Naive B cell (primary cell): ENCODE results near the gene GM2A. TPM values are rescaled to one million over a fixed set of nuclear protein-coding genes. Genes with fewer than 3 reads are reported as not detected.
"Not testable (repeated sequence)": the region's sequence is repeated elsewhere in the genome, so short reads cannot be mapped to it uniquely, and the experiment has no call there.

Experiments
- ATAC-seq, 2 donors: fragments of 150-1000 bp; cut with Tn5 transposase; 2 replicates each; pipeline ENCODE4 v1.10.0; 2021; ENCODE audit warnings: low read depth in 2 of 2, mild to moderate bottlenecking in 2 of 2, moderate library complexity in 2 of 2
- DNase-seq: peaks from one replicate; pipeline ENCODE4 v3.0.0; 2022
- H3K27ac Mint-ChIP-seq, 6 donors: one replicate each; pipeline ENCODE4 v1.8.0; 2020 to 2022; ENCODE audit warnings: mild to moderate bottlenecking in 6 of 6, mixed read lengths in 6 of 6, moderate library complexity in 5 of 6, inconsistent platforms in 2 of 6
- H3K27me3 Mint-ChIP-seq, 3 donors: one replicate each; pipeline ENCODE4 v1.8.0; 2021 to 2022; ENCODE audit warnings: mixed read lengths in 3 of 3, mild to moderate bottlenecking in 1 of 3
- H3K36me3 Mint-ChIP-seq, 2 donors: one replicate each; pipeline ENCODE4 v1.8.0; 2020 to 2022; ENCODE audit warnings: mixed read lengths in 2 of 2, inconsistent platforms in 1 of 2, mild to moderate bottlenecking in 1 of 2
- H3K4me1 Mint-ChIP-seq, 3 donors: one replicate each; pipeline ENCODE4 v1.8.0; 2020 to 2022; ENCODE audit warnings: mixed read lengths in 3 of 3, inconsistent platforms in 1 of 3, mild to moderate bottlenecking in 1 of 3, moderate library complexity in 1 of 3
- H3K4me3 Mint-ChIP-seq, 8 donors: one replicate each; pipeline ENCODE4 v1.8.0; 2020 to 2022; ENCODE audit warnings: mild to moderate bottlenecking in 8 of 8, mixed read lengths in 8 of 8, moderate library complexity in 8 of 8, inconsistent platforms in 2 of 8
- H3K9me3 Mint-ChIP-seq, 7 donors: one replicate each; pipeline ENCODE4 v1.8.0; 2020 to 2022; ENCODE audit warnings: mixed read lengths in 7 of 7, mild to moderate bottlenecking in 5 of 7, inconsistent platforms in 2 of 7, moderate library complexity in 1 of 7
- polyA plus RNA-seq, 6 donors: library from polyadenylated mRNA; unstranded; fragments of 300-500 nt; fragmentation: Illumina TruSeq; gene quantifications; one replicate each; pipeline ENCODE4 v1.2.3, GENCODE V29; 2021; ENCODE audit warnings: low read depth in 6 of 6

Gene GM2A
- polyA plus RNA-seq, 6 donors from 2014 or later: 37.6 to 74.5 (median 53.4) TPM

- Mint-ChIP-seq H3K4me1 (peaks cover 0 to 8% (median 3%) of the 10 kb centered on the region in 3 donors), H3K36me3 (no peaks in the 10 kb centered on the region), H3K9me3 (peaks cover 0 to 2% (median 0%) of the 10 kb centered on the region in 7 donors), H3K27ac (no peak overlapping the region), H3K4me3 (no peak overlapping the region), H3K27me3 (no peaks in the 10 kb centered on the region)
- DNase-seq (no peak), ATAC-seq (no peak)
Observed at GRCh38 chr5:151286246-151286645, 33.3 kb downstream of the GM2A start.

GRCh38 chr5:151288180-151288579 lies 35.2 kb downstream of the GM2A start:
- peaks cover 0 to 8% (median 3%) of the 10 kb centered on the region in 3 donors for H3K4me1 Mint-ChIP-seq
- DNase-seq (no peak), ATAC-seq (no peak)
- H3K9me3 Mint-ChIP-seq: peaks cover 0 to 5% (median 0%) of the 10 kb centered on the region in 7 donors
- no peaks in the 10 kb centered on the region for H3K36me3 Mint-ChIP-seq
- H3K27me3 Mint-ChIP-seq: no peaks in the 10 kb centered on the region
- no peak overlapping the region for H3K4me3 Mint-ChIP-seq
- H3K27ac Mint-ChIP-seq: peak overlapping the region in 1 of 6 donors; percentile 57

GRCh38 chr5:151293624-151294023 lies 40.6 kb downstream of the GM2A start:
- no peak for DNase-seq

GRCh38 chr5:151295138-151295537 lies 42.2 kb downstream of the GM2A start:
- H3K4me3 Mint-ChIP-seq: no peak overlapping the region
- no peak overlapping the region for H3K27ac Mint-ChIP-seq
- peaks cover 0 to 10% (median 4%) of the 10 kb centered on the region in 3 donors for H3K27me3 Mint-ChIP-seq
- peaks cover 0 to 5% (median 0%) of the 10 kb centered on the region in 7 donors for H3K9me3 Mint-ChIP-seq
- no peak for ATAC-seq
- no peak for DNase-seq
- no peaks in the 10 kb centered on the region for H3K36me3 Mint-ChIP-seq
- peaks cover 4 to 18% (median 18%) of the 10 kb centered on the region in 3 donors for H3K4me1 Mint-ChIP-seq

More at GRCh38 chr5:151293624-151294023, 40.6 kb downstream of the GM2A start:
- no peak overlapping the region for H3K27ac Mint-ChIP-seq
- peaks cover 0 to 5% (median 0%) of the 10 kb centered on the region in 7 donors for H3K9me3 Mint-ChIP-seq
- H3K27me3 Mint-ChIP-seq: peaks cover 0 to 10% (median 4%) of the 10 kb centered on the region in 3 donors
- no peak overlapping the region for H3K4me3 Mint-ChIP-seq
- no peaks in the 10 kb centered on the region for H3K36me3 Mint-ChIP-seq
- ATAC-seq: no peak
- peaks cover 4 to 18% (median 18%) of the 10 kb centered on the region in 3 donors for H3K4me1 Mint-ChIP-seq

DNA sequence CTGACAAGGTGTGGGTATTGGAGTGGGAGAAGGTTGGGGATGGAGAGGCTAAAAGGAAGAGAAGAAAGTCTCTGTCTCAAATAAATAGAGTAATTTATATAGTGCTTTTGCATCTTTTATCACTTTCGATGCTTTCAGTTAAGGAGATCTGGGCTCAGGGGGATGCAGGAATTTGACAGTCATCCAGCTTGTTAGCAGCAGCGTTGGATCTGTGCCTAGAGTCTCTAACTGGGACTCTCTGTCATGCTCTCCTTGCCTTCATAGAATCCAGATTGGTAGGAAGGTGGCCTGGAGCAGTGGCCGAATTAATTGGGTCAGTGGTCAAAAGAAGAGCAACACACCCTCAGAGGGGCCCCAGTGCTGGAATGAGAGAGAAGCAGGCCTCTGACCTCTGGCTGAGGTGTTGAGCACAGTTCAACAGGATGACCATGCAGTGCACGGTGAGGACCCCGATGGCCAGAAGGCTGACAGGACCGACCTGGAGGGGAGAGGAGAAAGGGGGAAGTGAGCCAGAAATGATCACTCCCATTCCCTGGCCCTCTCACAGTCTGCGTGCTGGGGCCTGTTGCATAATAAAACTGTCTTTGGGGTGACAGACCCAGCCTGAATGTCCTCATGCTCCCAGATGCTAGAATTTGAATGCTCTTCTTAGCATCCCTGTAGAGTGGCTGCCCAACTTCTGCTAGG lies 42.9 kb downstream of the GM2A start:
- H3K9me3 Mint-ChIP-seq: peaks cover 0 to 5% (median 0%) of the 10 kb centered on the region in 7 donors
- H3K4me3 Mint-ChIP-seq: no peak overlapping the region
- no peaks in the 10 kb centered on the region for H3K36me3 Mint-ChIP-seq
- no peak for DNase-seq
- peaks cover 4 to 10% (median 6%) of the 10 kb centered on the region in 3 donors for H3K27me3 Mint-ChIP-seq
- H3K4me1 Mint-ChIP-seq: peaks cover 4 to 18% (median 18%) of the 10 kb centered on the region in 3 donors
- peak overlapping the region in 1 of 6 donors; percentile 23 for H3K27ac Mint-ChIP-seq
- no peak for ATAC-seq

DNA sequence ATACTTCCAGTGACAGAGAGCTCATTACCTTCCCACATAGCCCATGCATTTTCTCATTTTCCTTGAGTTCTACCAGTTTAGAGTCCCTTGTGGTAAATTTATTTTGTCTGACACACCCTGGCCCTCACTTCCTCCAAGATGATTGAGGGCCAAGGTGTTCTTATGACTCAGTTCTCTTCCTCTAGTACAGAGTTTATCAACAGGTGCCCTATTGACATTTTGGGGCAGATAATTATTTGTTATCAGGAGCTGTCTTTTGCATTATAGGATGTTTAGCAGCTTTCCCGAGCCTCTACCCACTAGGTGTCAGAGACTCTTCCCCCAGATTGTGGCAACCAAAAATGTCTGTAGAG lies 43.5 kb downstream of the GM2A start:
- ATAC-seq (no peak), DNase-seq (no peak)
- Mint-ChIP-seq H3K27ac (no peak overlapping the region), H3K4me3 (no peak overlapping the region), H3K27me3 (peaks cover 4 to 12% (median 10%) of the 10 kb centered on the region in 3 donors), H3K36me3 (no peaks in the 10 kb centered on the region), H3K4me1 (peaks cover 4 to 18% (median 18%) of the 10 kb centered on the region in 3 donors), H3K9me3 (peaks cover 0 to 2% (median 0%) of the 10 kb centered on the region in 7 donors)

DNA sequence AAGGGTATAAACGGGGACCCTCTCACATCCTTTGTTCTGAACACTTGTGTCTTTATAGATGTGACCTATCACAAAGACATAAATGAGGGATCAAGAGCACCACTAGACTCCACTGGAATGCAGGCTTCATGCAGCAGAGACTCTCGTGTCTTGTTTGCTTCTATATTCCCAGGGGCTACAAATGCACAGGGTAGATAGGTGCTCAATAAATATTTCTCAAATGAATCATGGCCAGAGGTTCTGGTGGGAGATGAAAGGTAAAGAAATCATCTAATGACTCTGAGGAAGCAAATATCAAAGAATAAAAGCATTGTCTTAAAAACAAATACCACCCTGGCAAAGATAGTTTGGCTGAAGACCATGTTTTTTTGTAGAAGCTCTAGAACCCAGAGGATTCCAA lies 44.0 kb downstream of the GM2A start:
- Mint-ChIP-seq H3K4me1 (peaks cover 4 to 18% (median 18%) of the 10 kb centered on the region in 3 donors), H3K27me3 (peaks cover 5 to 16% (median 14%) of the 10 kb centered on the region in 3 donors), H3K9me3 (no peaks in the 10 kb centered on the region), H3K36me3 (no peaks in the 10 kb centered on the region), H3K27ac (no peak overlapping the region), H3K4me3 (no peak overlapping the region)
- DNase-seq (no peak), ATAC-seq (no peak)

GRCh38 chr5:151298063-151298855 lies 45.3 kb downstream of the GM2A start:
- DNase-seq (no peak), ATAC-seq (peak; percentile 54 to 86)
- H3K27ac Mint-ChIP-seq: peak overlapping the region in 2 of 6 donors; percentile 59 to 89
- H3K9me3 Mint-ChIP-seq: no peaks in the 10 kb centered on the region
- H3K36me3 Mint-ChIP-seq: no peaks in the 10 kb centered on the region
- no peak overlapping the region for H3K4me3 Mint-ChIP-seq
- peaks cover 4 to 18% (median 18%) of the 10 kb centered on the region in 3 donors for H3K4me1 Mint-ChIP-seq
- peaks cover 10 to 26% (median 25%) of the 10 kb centered on the region in 3 donors for H3K27me3 Mint-ChIP-seq

- Mint-ChIP-seq H3K27ac (peak within 1 kb of the TSS in 1 of 6 donors; percentile 17), H3K4me1 (no peaks in the 10 kb centered on the region), H3K36me3 (no peaks in the 10 kb centered on the region), H3K4me3 (peak within 1 kb of the TSS in 1 of 8 donors; percentile 18), H3K9me3 (no peaks in the 10 kb centered on the region), H3K27me3 (peaks cover 6 to 37% (median 24%) of the 10 kb centered on the region in 3 donors)
- ATAC-seq: no peak
- DNase-seq: no peak
Observed at GRCh38 chr5:151303666-151304065, 50.7 kb downstream of the GM2A start, which contains the start of gene SLC36A3. Gene SLC36A3 (minus strand): TSS chr5:151303766. CDS start chr5:151303354, 412 bp downstream.

- peaks cover under 1 to 24% (median 4%) of the 10 kb centered on the region in 3 donors for H3K27me3 Mint-ChIP-seq
- not testable (repeated sequence) for H3K4me1 Mint-ChIP-seq, DNase-seq, H3K4me3 Mint-ChIP-seq, ATAC-seq, H3K27ac Mint-ChIP-seq
- peaks cover 12 to 14% of the 10 kb centered on the region in 2 donors for H3K36me3 Mint-ChIP-seq
- H3K9me3 Mint-ChIP-seq: peaks cover 0 to 17% (median 13%) of the 10 kb centered on the region in 7 donors
Observed at GRCh38 chr5:151309266-151309665, 56.3 kb downstream of the GM2A start.

DNA sequence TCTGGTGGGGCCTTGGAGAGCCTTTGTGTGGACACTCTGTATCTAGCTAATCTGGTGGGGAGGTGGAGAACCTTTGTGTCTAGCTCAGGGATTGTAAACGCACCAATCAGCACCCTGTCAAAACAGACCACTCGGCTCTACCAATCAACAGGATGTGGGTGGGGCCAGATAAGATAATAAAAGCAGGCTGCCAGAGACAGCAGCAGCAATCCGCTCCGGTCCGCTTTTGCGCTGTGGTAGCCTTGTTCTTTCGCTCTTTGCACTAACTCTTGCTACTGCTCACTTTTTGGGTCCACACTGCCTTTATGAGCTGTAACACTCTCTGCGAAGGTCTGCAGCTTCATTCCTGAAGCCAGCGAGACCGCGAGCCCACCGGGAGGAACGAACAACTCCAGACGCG lies 56.8 kb downstream of the GM2A start:
- H3K4me1 Mint-ChIP-seq, H3K4me3 Mint-ChIP-seq, ATAC-seq, DNase-seq: not testable (repeated sequence)
- Mint-ChIP-seq H3K27ac (peak overlapping the region in 2 of 6 donors; percentile 16 to 62), H3K36me3 (peaks cover 12 to 14% of the 10 kb centered on the region in 2 donors), H3K27me3 (peaks cover 0 to 23% (median 4%) of the 10 kb centered on the region in 3 donors), H3K9me3 (peaks cover 0 to 17% (median 13%) of the 10 kb centered on the region in 7 donors)

- H3K4me1 Mint-ChIP-seq: peaks cover 0 to 2% (median 2%) of the 10 kb centered on the region in 3 donors
- no peak overlapping the region for H3K27ac Mint-ChIP-seq
- peaks cover 12 to 14% of the 10 kb centered on the region in 2 donors for H3K36me3 Mint-ChIP-seq
- H3K27me3 Mint-ChIP-seq: peaks cover 0 to 19% (median 4%) of the 10 kb centered on the region in 3 donors
- no peak for DNase-seq
- peaks cover 0 to 17% (median 13%) of the 10 kb centered on the region in 7 donors for H3K9me3 Mint-ChIP-seq
- no peak overlapping the region for H3K4me3 Mint-ChIP-seq
- ATAC-seq: no peak
Observed at GRCh38 chr5:151310932-151311331, 57.9 kb downstream of the GM2A start.

DNA sequence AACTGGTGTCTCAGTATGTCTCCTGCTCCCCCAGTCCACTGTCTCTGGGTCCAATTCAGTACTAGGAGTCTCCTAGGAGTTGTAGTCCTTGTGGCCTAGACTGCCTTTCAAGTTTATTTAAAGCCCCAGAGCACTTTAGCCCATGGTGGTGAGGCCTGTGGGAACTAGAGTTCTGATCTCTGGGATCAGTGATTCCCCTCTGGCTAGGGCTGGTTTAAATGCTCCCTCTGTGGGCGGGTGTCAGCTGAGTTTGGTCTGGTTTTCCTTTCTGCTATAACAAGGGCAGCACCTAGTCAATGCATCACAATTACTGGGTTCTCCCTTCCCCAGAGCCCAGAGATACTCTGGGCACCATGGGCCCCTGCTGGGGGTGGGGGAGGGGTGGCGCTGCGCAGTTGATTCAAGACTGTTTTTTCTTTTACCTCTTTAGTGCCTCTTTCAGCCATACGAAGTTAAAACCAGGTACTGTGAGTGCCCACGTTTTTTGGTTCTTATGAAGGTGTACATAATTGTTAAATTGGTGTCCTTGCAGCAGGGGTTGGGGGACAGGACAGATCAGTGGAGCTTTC lies 59.9 kb downstream of the GM2A start:
- peaks cover 0 to 17% (median 13%) of the 10 kb centered on the region in 7 donors for H3K9me3 Mint-ChIP-seq

More for the DNA sequence above, 59.9 kb downstream of the GM2A start:
- peaks cover 0 to 5% (median 3%) of the 10 kb centered on the region in 3 donors for H3K4me1 Mint-ChIP-seq
- peaks cover 0 to 13% (median 4%) of the 10 kb centered on the region in 3 donors for H3K27me3 Mint-ChIP-seq
- peaks cover 12 to 14% of the 10 kb centered on the region in 2 donors for H3K36me3 Mint-ChIP-seq
- no peak overlapping the region for H3K4me3 Mint-ChIP-seq
- ATAC-seq: no peak
- H3K27ac Mint-ChIP-seq: no peak overlapping the region
- no peak for DNase-seq
